ENCODE results near the gene WNT11.

The WNT11 gene

GRCh38 chr11:76206327-76207081 lies at the start of gene WNT11:
Gene WNT11, minus strand, starts transcription at chr11:76206502. Its CDS starts 95 bp downstream, at chr11:76206407.
- Histone ChIP-seq H3K27me3 (ENCODE audit: control insufficient read depth in 1 of 2, insufficient read depth in 2 of 2, low read length in 2 of 2) (peaks cover 35 to 50% of the 10 kb centered on the region in 2 donors), H3K9ac (ENCODE audit: low read length in 2 of 2) (peak within 1 kb of the TSS in 1 of 2 donors; percentile 15), H3K4me1 (ENCODE audit: control insufficient read depth, insufficient read depth, low read length) (peaks cover 54% of the 10 kb centered on the region), H3K36me3 (ENCODE audit: control insufficient read depth in 2 of 2, insufficient read depth in 2 of 2, low read length in 2 of 2) (no peaks in the 10 kb centered on the region), H3K9me3 (ENCODE audit: control insufficient read depth in 2 of 2, low read length in 2 of 2) (no peaks in the 10 kb centered on the region), H3K27ac (ENCODE audit: low read length) (no peak within 1 kb of the TSS), H3K4me3 (ENCODE audit: low read length in 2 of 2) (peak within 1 kb of the TSS; percentile 76 to 79)

GRCh38 chr11:76253416-76253815 lies 47.1 kb upstream of the WNT11 start:
- Histone ChIP-seq H3K9ac (ENCODE audit: low read length in 2 of 2) (no peak overlapping the region), H3K27me3 (ENCODE audit: control insufficient read depth in 1 of 2, insufficient read depth in 2 of 2, low read length in 2 of 2) (peaks cover 0 to under 1% of the 10 kb centered on the region in 2 donors), H3K27ac (ENCODE audit: low read length) (no peak overlapping the region), H3K4me1 (ENCODE audit: control insufficient read depth, insufficient read depth, low read length) (no peaks in the 10 kb centered on the region), H3K9me3 (ENCODE audit: control insufficient read depth in 2 of 2, low read length in 2 of 2) (no peaks in the 10 kb centered on the region), H3K36me3 (ENCODE audit: control insufficient read depth in 2 of 2, insufficient read depth in 2 of 2, low read length in 2 of 2) (no peaks in the 10 kb centered on the region), H3K4me3 (ENCODE audit: low read length in 2 of 2) (no peak overlapping the region)

- no peak overlapping the region for H3K9ac ChIP-seq (ENCODE audit: low read length in 2 of 2)
- H3K9me3 ChIP-seq (ENCODE audit: control insufficient read depth in 2 of 2, low read length in 2 of 2): no peaks in the 10 kb centered on the region
- H3K36me3 ChIP-seq (ENCODE audit: control insufficient read depth in 2 of 2, insufficient read depth in 2 of 2, low read length in 2 of 2): no peaks in the 10 kb centered on the region
- no peak overlapping the region for H3K4me3 ChIP-seq (ENCODE audit: low read length in 2 of 2)
- no peaks in the 10 kb centered on the region for H3K4me1 ChIP-seq (ENCODE audit: control insufficient read depth, insufficient read depth, low read length)
- no peak overlapping the region for H3K27ac ChIP-seq (ENCODE audit: low read length)
- peaks cover 0 to 2% of the 10 kb centered on the region in 2 donors for H3K27me3 ChIP-seq (ENCODE audit: control insufficient read depth in 1 of 2, insufficient read depth in 2 of 2, low read length in 2 of 2)
Measured at GRCh38 chr11:76252631-76253070, 46.3 kb upstream of the WNT11 start.

- Histone ChIP-seq H3K9ac (ENCODE audit: low read length in 2 of 2) (no peak overlapping the region), H3K9me3 (ENCODE audit: control insufficient read depth in 2 of 2, low read length in 2 of 2) (no peaks in the 10 kb centered on the region), H3K4me1 (ENCODE audit: control insufficient read depth, insufficient read depth, low read length) (no peaks in the 10 kb centered on the region), H3K36me3 (ENCODE audit: control insufficient read depth in 2 of 2, insufficient read depth in 2 of 2, low read length in 2 of 2) (no peaks in the 10 kb centered on the region), H3K27me3 (ENCODE audit: control insufficient read depth in 1 of 2, insufficient read depth in 2 of 2, low read length in 2 of 2) (peaks cover 0 to 2% of the 10 kb centered on the region in 2 donors), H3K4me3 (ENCODE audit: low read length in 2 of 2) (no peak overlapping the region), H3K27ac (ENCODE audit: low read length) (no peak overlapping the region)
Measured at GRCh38 chr11:76251576-76251975, 45.3 kb upstream of the WNT11 start.

GRCh38 chr11:76251226-76251575 lies 44.9 kb upstream of the WNT11 start:
- Histone ChIP-seq H3K36me3 (ENCODE audit: control insufficient read depth in 2 of 2, insufficient read depth in 2 of 2, low read length in 2 of 2) (no peaks in the 10 kb centered on the region), H3K27ac (ENCODE audit: low read length) (no peak overlapping the region), H3K4me3 (ENCODE audit: low read length in 2 of 2) (no peak overlapping the region), H3K9ac (ENCODE audit: low read length in 2 of 2) (no peak overlapping the region), H3K27me3 (ENCODE audit: control insufficient read depth in 1 of 2, insufficient read depth in 2 of 2, low read length in 2 of 2) (peaks cover 0 to 2% of the 10 kb centered on the region in 2 donors), H3K4me1 (ENCODE audit: control insufficient read depth, insufficient read depth, low read length) (no peaks in the 10 kb centered on the region), H3K9me3 (ENCODE audit: control insufficient read depth in 2 of 2, low read length in 2 of 2) (no peaks in the 10 kb centered on the region)

GRCh38 chr11:76250520-76251225 lies 44.4 kb upstream of the WNT11 start:
- Histone ChIP-seq H3K9ac (ENCODE audit: low read length in 2 of 2) (no peak overlapping the region), H3K36me3 (ENCODE audit: control insufficient read depth in 2 of 2, insufficient read depth in 2 of 2, low read length in 2 of 2) (no peaks in the 10 kb centered on the region), H3K4me3 (ENCODE audit: low read length in 2 of 2) (no peak overlapping the region), H3K9me3 (ENCODE audit: control insufficient read depth in 2 of 2, low read length in 2 of 2) (no peaks in the 10 kb centered on the region), H3K27ac (ENCODE audit: low read length) (no peak overlapping the region), H3K4me1 (ENCODE audit: control insufficient read depth, insufficient read depth, low read length) (no peaks in the 10 kb centered on the region), H3K27me3 (ENCODE audit: control insufficient read depth in 1 of 2, insufficient read depth in 2 of 2, low read length in 2 of 2) (peaks cover 0 to 2% of the 10 kb centered on the region in 2 donors)

GRCh38 chr11:76249195-76249741 lies 43.0 kb upstream of the WNT11 start:
- no peak overlapping the region for H3K27ac ChIP-seq (ENCODE audit: low read length)
- no peaks in the 10 kb centered on the region for H3K4me1 ChIP-seq (ENCODE audit: control insufficient read depth, insufficient read depth, low read length)
- no peak overlapping the region for H3K4me3 ChIP-seq (ENCODE audit: low read length in 2 of 2)
- no peak overlapping the region for H3K9ac ChIP-seq (ENCODE audit: low read length in 2 of 2)
- H3K36me3 ChIP-seq (ENCODE audit: control insufficient read depth in 2 of 2, insufficient read depth in 2 of 2, low read length in 2 of 2): no peaks in the 10 kb centered on the region
- H3K27me3 ChIP-seq (ENCODE audit: control insufficient read depth in 1 of 2, insufficient read depth in 2 of 2, low read length in 2 of 2): peaks cover 0 to 2% of the 10 kb centered on the region in 2 donors
- H3K9me3 ChIP-seq (ENCODE audit: control insufficient read depth in 2 of 2, low read length in 2 of 2): no peaks in the 10 kb centered on the region

GRCh38 chr11:76248210-76248609 lies 41.9 kb upstream of the WNT11 start:
- Histone ChIP-seq H3K4me3 (ENCODE audit: low read length in 2 of 2) (no peak overlapping the region), H3K27me3 (ENCODE audit: control insufficient read depth in 1 of 2, insufficient read depth in 2 of 2, low read length in 2 of 2) (peaks cover 0 to 6% of the 10 kb centered on the region in 2 donors), H3K9ac (ENCODE audit: low read length in 2 of 2) (no peak overlapping the region), H3K36me3 (ENCODE audit: control insufficient read depth in 2 of 2, insufficient read depth in 2 of 2, low read length in 2 of 2) (no peaks in the 10 kb centered on the region), H3K27ac (ENCODE audit: low read length) (no peak overlapping the region), H3K4me1 (ENCODE audit: control insufficient read depth, insufficient read depth, low read length) (no peaks in the 10 kb centered on the region), H3K9me3 (ENCODE audit: control insufficient read depth in 2 of 2, low read length in 2 of 2) (no peaks in the 10 kb centered on the region)

- Histone ChIP-seq H3K9me3 (ENCODE audit: control insufficient read depth in 2 of 2, low read length in 2 of 2) (no peaks in the 10 kb centered on the region), H3K36me3 (ENCODE audit: control insufficient read depth in 2 of 2, insufficient read depth in 2 of 2, low read length in 2 of 2) (no peaks in the 10 kb centered on the region), H3K27me3 (ENCODE audit: control insufficient read depth in 1 of 2, insufficient read depth in 2 of 2, low read length in 2 of 2) (peaks cover 0 to 8% of the 10 kb centered on the region in 2 donors)
Measured at GRCh38 chr11:76247091-76247490, 40.8 kb upstream of the WNT11 start.

GRCh38 chr11:76246271-76246933 lies 40.1 kb upstream of the WNT11 start:
- Histone ChIP-seq H3K27me3 (ENCODE audit: control insufficient read depth in 1 of 2, insufficient read depth in 2 of 2, low read length in 2 of 2) (peaks cover 0 to 8% of the 10 kb centered on the region in 2 donors), H3K9me3 (ENCODE audit: control insufficient read depth in 2 of 2, low read length in 2 of 2) (no peaks in the 10 kb centered on the region), H3K4me3 (ENCODE audit: low read length in 2 of 2) (no peak overlapping the region), H3K36me3 (ENCODE audit: control insufficient read depth in 2 of 2, insufficient read depth in 2 of 2, low read length in 2 of 2) (no peaks in the 10 kb centered on the region), H3K4me1 (ENCODE audit: control insufficient read depth, insufficient read depth, low read length) (no peaks in the 10 kb centered on the region), H3K27ac (ENCODE audit: low read length) (no peak overlapping the region), H3K9ac (ENCODE audit: low read length in 2 of 2) (no peak overlapping the region)

More at GRCh38 chr11:76247091-76247490, 40.8 kb upstream of the WNT11 start:
- H3K9ac ChIP-seq (ENCODE audit: low read length in 2 of 2): no peak overlapping the region
- H3K4me3 ChIP-seq (ENCODE audit: low read length in 2 of 2): no peak overlapping the region
- H3K4me1 ChIP-seq (ENCODE audit: control insufficient read depth, insufficient read depth, low read length): no peaks in the 10 kb centered on the region
- H3K27ac ChIP-seq (ENCODE audit: low read length): no peak overlapping the region

All from stomach smooth muscle (tissue), 2 donors.